Natural killer cell (primary cell): ENCODE data around the gene PRPF40A. TPM values are rescaled to one million over a fixed set of nuclear protein-coding genes. Genes with fewer than 3 reads are reported as not detected.

Source experiments
- ATAC-seq, 3 donors: fragments of 150-1000 bp in 2 of 3; fragments of 200-7000 bp in 1 of 3; cut with Tn5 transposase; 1 replicate in 1 of 3; 2 replicates in 2 of 3; pipeline ENCODE4 v1.10.0; 2021; ENCODE audit warnings: mild to moderate bottlenecking in 2 of 3, moderate library complexity in 2 of 3
- DNase-seq, 2 donors: peaks; one replicate each; pipeline versions ENCODE4 v3.0.0 to v3.0.0-alpha.2; 2013 to 2021; ENCODE audit warnings: mixed read lengths in 1 of 2
- H3K27ac ChIP-seq: one replicate; pipeline ENCODE4 v1.5.1; 2013; ENCODE audit warnings: mild to moderate bottlenecking, low read length
- H3K27me3 ChIP-seq: one replicate; pipeline ENCODE4 v1.6.1; 2013; ENCODE audit warnings: low read length; ENCODE audit not compliant: control insufficient read depth, insufficient read depth
- H3K36me3 ChIP-seq: one replicate; pipeline ENCODE4 v1.6.1; 2013; ENCODE audit warnings: low read length; ENCODE audit not compliant: control insufficient read depth, insufficient read depth
- H3K4me1 ChIP-seq: one replicate; pipeline ENCODE4 v1.6.1; 2013; ENCODE audit warnings: low read length; ENCODE audit not compliant: control insufficient read depth, insufficient read depth
- H3K4me3 ChIP-seq: one replicate; pipeline ENCODE4 v1.5.1; 2013; ENCODE audit warnings: low read length
- H3K9me3 ChIP-seq: one replicate; pipeline ENCODE4 v1.6.1; 2013; ENCODE audit warnings: low read length; ENCODE audit not compliant: control insufficient read depth, insufficient read depth
- H3K27ac Mint-ChIP-seq, 2 donors: one replicate each; pipeline ENCODE4 v1.8.0; 2022; ENCODE audit warnings: mild to moderate bottlenecking in 2 of 2, mixed read lengths in 2 of 2, moderate library complexity in 1 of 2
- H3K27me3 Mint-ChIP-seq, 2 donors: one replicate each; pipeline ENCODE4 v1.8.0; 2022; ENCODE audit warnings: low read depth in 2 of 2, mixed read lengths in 2 of 2
- H3K36me3 Mint-ChIP-seq: one replicate; pipeline ENCODE4 v1.8.0; 2022; ENCODE audit warnings: mixed read lengths
- H3K4me1 Mint-ChIP-seq, 2 donors: one replicate each; pipeline ENCODE4 v1.8.0; 2022; ENCODE audit warnings: mixed read lengths in 2 of 2
- H3K4me3 Mint-ChIP-seq: one replicate; pipeline ENCODE4 v1.8.0; 2022; ENCODE audit warnings: mild to moderate bottlenecking, moderate library complexity, mixed read lengths
- H3K9me3 Mint-ChIP-seq, 2 donors: one replicate each; pipeline ENCODE4 v1.8.0; 2022; ENCODE audit warnings: mixed read lengths in 2 of 2
- CTCF ChIP-seq: fragments of 200-600 bp; IDR thresholded peaks from one replicate; pipeline ENCODE4 v1.8.0; 2022; ENCODE audit warnings: antibody characterized with exemption
- WGBS: methylation state at CpG from one replicate; pipeline ENCODE4 v1.1.7; 2013; ENCODE audit warnings: missing lambda C conversion rate; ENCODE audit not compliant: insufficient coverage; 5-methylcytosine and 5-hydroxymethylcytosine counted together
- intact Hi-C: fragments of 100-400 bp; cut with micrococcal nuclease; formaldehyde crosslinking; loops from one replicate; pipeline ENCODE4 v1.14.2; 2022
- total RNA-seq, 4 donors: library from RNA; stranded (reverse); fragments of 120-200 nt in 1 of 4; gene quantifications; one replicate each; pipeline versions ENCODE4 v1.2.3 to v1.2.4, GENCODE V29; 2013 to 2022

The PRPF40A gene
- total RNA-seq, 3 donors from 2014 or later (not counting 1 experiment from before 2014, with no cell fraction given) = 120 to 137 (median 130) TPM

- Mint-ChIP-seq H3K27ac (peak overlapping the region in 1 of 2 donors; percentile 17), H3K4me3 (no peak overlapping the region), H3K4me1 (peaks cover 19 to 23% of the 10 kb centered on the region in 2 donors), H3K36me3 (no peaks in the 10 kb centered on the region), H3K27me3 (no peaks in the 10 kb centered on the region), H3K9me3 (no peaks in the 10 kb centered on the region)
- Histone ChIP-seq H3K4me1 (no peaks in the 10 kb centered on the region), H3K36me3 (peaks cover 11% of the 10 kb centered on the region), H3K27me3 (no peaks in the 10 kb centered on the region), H3K27ac (no peak overlapping the region), H3K9me3 (no peaks in the 10 kb centered on the region), H3K4me3 (no peak overlapping the region)
- DNase-seq (no peak), ATAC-seq (no peak)
- intact Hi-C loops = no loop called here
- no peak for TF ChIP-seq CTCF
Observed at GRCh38 chr2:152686321-152686720, 30.9 kb downstream of the PRPF40A start.

- TF ChIP-seq CTCF = no peak
- no peaks in the 10 kb centered on the region for H3K4me1 ChIP-seq
- H3K4me3 ChIP-seq = no peak overlapping the region
- no peaks in the 10 kb centered on the region for H3K27me3 Mint-ChIP-seq
- H3K9me3 ChIP-seq = no peaks in the 10 kb centered on the region
- no peak overlapping the region for H3K27ac Mint-ChIP-seq
- ATAC-seq (no peak), DNase-seq (no peak)
- H3K27ac ChIP-seq = no peak overlapping the region
- H3K9me3 Mint-ChIP-seq = no peaks in the 10 kb centered on the region
- H3K4me3 Mint-ChIP-seq = no peak overlapping the region
- no peaks in the 10 kb centered on the region for H3K27me3 ChIP-seq
- peaks cover 10% of the 10 kb centered on the region for H3K36me3 Mint-ChIP-seq
- peaks cover 19 to 23% of the 10 kb centered on the region in 2 donors for H3K4me1 Mint-ChIP-seq
- H3K36me3 ChIP-seq = peaks cover 37% of the 10 kb centered on the region
- intact Hi-C loops = no loop called here
Observed at GRCh38 chr2:152683400-152683799, 33.9 kb downstream of the PRPF40A start.

DNA sequence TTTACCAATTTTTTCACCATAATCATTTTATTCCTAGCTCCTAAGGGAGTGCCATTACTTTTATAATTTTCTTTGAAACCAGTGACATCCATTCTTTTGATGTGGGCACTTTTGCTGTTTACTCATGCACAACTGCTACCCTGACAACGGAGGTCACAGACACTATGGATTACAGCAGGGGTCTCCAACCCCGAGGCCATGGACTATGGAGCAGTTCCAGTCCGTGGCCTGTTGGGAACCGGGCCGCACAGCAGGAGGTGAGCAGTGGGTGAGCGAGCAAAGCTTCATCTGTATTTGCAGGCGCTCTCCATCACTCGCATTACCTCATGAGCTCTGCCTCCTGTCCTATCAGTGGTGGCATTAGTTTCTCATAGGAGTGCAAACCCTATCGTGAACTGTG is 34.6 kb downstream of the PRPF40A start:
- no peak overlapping the region for H3K27ac ChIP-seq
- no peaks in the 10 kb centered on the region for H3K9me3 ChIP-seq
- Mint-ChIP-seq H3K4me3 (no peak overlapping the region), H3K27me3 (no peaks in the 10 kb centered on the region), H3K36me3 (peaks cover 10% of the 10 kb centered on the region), H3K4me1 (peaks cover 19 to 23% of the 10 kb centered on the region in 2 donors), H3K9me3 (no peaks in the 10 kb centered on the region), H3K27ac (no peak overlapping the region)
- no peaks in the 10 kb centered on the region for H3K4me1 ChIP-seq
- ATAC-seq = no peak
- intact Hi-C loops = no loop called here
- 95% methylated on average over 9 of the region's 9 CpGs for WGBS
- DNase-seq = no peak
- no peaks in the 10 kb centered on the region for H3K27me3 ChIP-seq
- H3K36me3 ChIP-seq = peaks cover 41% of the 10 kb centered on the region
- no peak for TF ChIP-seq CTCF
- H3K4me3 ChIP-seq = no peak overlapping the region

DNA sequence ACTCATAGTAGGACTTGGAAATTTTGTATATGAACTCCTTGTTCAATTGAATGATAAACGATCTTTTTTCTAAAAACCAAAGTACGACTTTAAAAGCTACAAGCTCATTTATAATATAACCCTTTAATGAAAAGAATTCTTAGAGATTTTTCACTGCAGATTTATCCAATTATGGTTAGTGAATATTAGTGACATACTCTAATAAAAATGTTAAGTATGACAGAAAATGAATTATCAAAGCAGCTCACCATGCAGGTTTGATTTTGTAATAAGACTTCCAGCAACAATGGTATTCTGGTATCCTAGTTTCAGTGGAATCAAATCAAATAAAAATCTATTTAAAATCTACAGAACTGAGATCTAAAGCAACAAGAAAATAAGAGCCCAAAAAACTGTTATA is 38.5 kb downstream of the PRPF40A start:
- Mint-ChIP-seq H3K4me3 (no peak overlapping the region), H3K36me3 (peaks cover 21% of the 10 kb centered on the region), H3K4me1 (peaks cover 11% of the 10 kb centered on the region in 2 donors), H3K9me3 (no peaks in the 10 kb centered on the region), H3K27me3 (no peaks in the 10 kb centered on the region), H3K27ac (no peak overlapping the region)
- H3K4me1 ChIP-seq = no peaks in the 10 kb centered on the region
- H3K36me3 ChIP-seq = peaks cover 66% of the 10 kb centered on the region
- no peak for DNase-seq
- no CpG with 5 or more reads among the region's 2 CpGs for WGBS
- H3K27ac ChIP-seq = no peak overlapping the region
- no peaks in the 10 kb centered on the region for H3K9me3 ChIP-seq
- ATAC-seq = no peak
- no peak for TF ChIP-seq CTCF
- H3K27me3 ChIP-seq = no peaks in the 10 kb centered on the region
- no peak overlapping the region for H3K4me3 ChIP-seq
- intact Hi-C loops = no loop called here
